Tibial nerve (tissue), 4 donors: ENCODE measurements around the gene GAL3ST3. TPM values are rescaled to one million over a fixed set of nuclear protein-coding genes. Genes with fewer than 3 reads are reported as not detected.

ENCODE experiments used
- DNase-seq, 2 donors: peaks; one replicate each; pipeline ENCODE4 v3.0.0-alpha.2; 2019; ENCODE audit warnings: low spot score in 2 of 2
- H3K27ac ChIP-seq, 4 donors: fragments of 200-600 bp; sonication (generic) in 3 of 4; one replicate each; pipeline ENCODE4 v1.5.1; 2017 to 2019; ENCODE audit warnings: mild to moderate bottlenecking in 1 of 4
- H3K27me3 ChIP-seq, 2 donors: fragments of 200-600 bp; sonication (generic) in 1 of 2; one replicate each; pipeline versions ENCODE4 v1.5.1 to v1.6.0; 2017 to 2019
- H3K36me3 ChIP-seq, 3 donors: fragments of 200-600 bp; sonication (generic); one replicate each; pipeline ENCODE4 v1.5.1; 2018 to 2019
- H3K4me1 ChIP-seq, 4 donors: fragments of 200-600 bp; sonication (generic) in 3 of 4; one replicate each; pipeline ENCODE4 v1.5.1; 2017 to 2019
- H3K4me3 ChIP-seq, 4 donors: fragments of 200-600 bp; sonication (generic) in 3 of 4; one replicate each; pipeline ENCODE4 v1.5.1; 2017 to 2019; ENCODE audit warnings: mild to moderate bottlenecking in 1 of 4, moderate library complexity in 1 of 4
- H3K9me3 ChIP-seq, 4 donors: fragments of 200-600 bp; sonication (generic) in 3 of 4; one replicate each; pipeline ENCODE4 v1.5.1; 2017 to 2019
- CTCF ChIP-seq, 5 experiments: fragments of 200-600 bp in 3 of 5; fragments of 450-650 bp in 2 of 5; sonication (generic) in 3 of 5; IDR thresholded peaks; one replicate each; pipeline ENCODE4 v1.5.1; 2016 to 2019; ENCODE audit warnings: antibody characterized with exemption in 5 of 5, mild to moderate bottlenecking in 3 of 5, moderate library complexity in 2 of 5
- EP300 ChIP-seq, 2 donors: sonication (generic); formaldehyde crosslinking; IDR thresholded peaks; one replicate each; pipeline ENCODE4 v1.6.1; 2017; ENCODE audit warnings: antibody characterized with exemption in 2 of 2, mild to moderate bottlenecking in 1 of 2
- POLR2A ChIP-seq, 2 donors: fragments of 450-650 bp; IDR thresholded peaks; one replicate each; pipeline ENCODE4 v1.6.1; 2017; ENCODE audit warnings: antibody characterized with exemption in 2 of 2, mild to moderate bottlenecking in 2 of 2, moderate library complexity in 2 of 2
- WGBS, 2 donors: methylation state at CpG; one replicate each; pipeline ENCODE4 v1.1.5; 2018; 5-methylcytosine and 5-hydroxymethylcytosine counted together
- total RNA-seq, 4 donors: library from RNA; depleted of rRNA; stranded (reverse); fragments of >200 nt; gene quantifications; one replicate each; pipeline ENCODE4 v1.1.0, GENCODE V29; 2016

Gene GAL3ST3
- total RNA-seq, 4 donors from 2014 or later: not detected

- no peak overlapping the region for H3K27ac ChIP-seq
- 55 to 72% methylated on average over 3 to 5 of the region's 5 CpGs for WGBS, 2 donors
- no peak for DNase-seq
Measured at GRCh38 chr11:66007201-66007634, 41.7 kb downstream of the GAL3ST3 start.

GRCh38 chr11:66006891-66007176 lies 42.1 kb downstream of the GAL3ST3 start:
- H3K36me3 ChIP-seq: peaks cover 0 to 20% (median 0%) of the 10 kb centered on the region in 3 donors
- H3K27ac ChIP-seq: no peak overlapping the region
- WGBS, 2 donors: 70 to 90% methylated on average over 3 to 4 of the region's 4 CpGs
- peaks cover 0 to 19% (median 11%) of the 10 kb centered on the region in 4 donors for H3K4me1 ChIP-seq
- peaks cover 0 to 2% of the 10 kb centered on the region in 2 donors for H3K27me3 ChIP-seq
- no peak overlapping the region for H3K4me3 ChIP-seq
- TF ChIP-seq POLR2A (IDR thresholded peaks at IDR 0.05): no peak
- no peak for TF ChIP-seq EP300 (IDR thresholded peaks at IDR 0.05)
- TF ChIP-seq CTCF (IDR thresholded peaks at IDR 0.05): no peak
- no peak for DNase-seq
- H3K9me3 ChIP-seq: no peaks in the 10 kb centered on the region

More at GRCh38 chr11:66007201-66007634, 41.7 kb downstream of the GAL3ST3 start:
- no peak overlapping the region for H3K4me3 ChIP-seq
- H3K27me3 ChIP-seq: peaks cover 0 to 6% of the 10 kb centered on the region in 2 donors
- H3K36me3 ChIP-seq: peaks cover 0 to 20% (median 0%) of the 10 kb centered on the region in 3 donors
- TF ChIP-seq EP300 (IDR thresholded peaks at IDR 0.05) (no peak), CTCF (IDR thresholded peaks at IDR 0.05) (no peak), POLR2A (IDR thresholded peaks at IDR 0.05) (no peak)
- peaks cover 0 to 22% (median 15%) of the 10 kb centered on the region in 4 donors for H3K4me1 ChIP-seq
- no peaks in the 10 kb centered on the region for H3K9me3 ChIP-seq

GRCh38 chr11:66006134-66006890 lies 42.6 kb downstream of the GAL3ST3 start:
- WGBS, 2 donors: 76 to 82% methylated on average over 13 of the region's 13 CpGs
- no peak for TF ChIP-seq CTCF (IDR thresholded peaks at IDR 0.05)
- H3K27ac ChIP-seq: no peak overlapping the region

GRCh38 chr11:66004186-66004585 lies 44.8 kb downstream of the GAL3ST3 start:
- Histone ChIP-seq H3K36me3 (peaks cover 0 to 32% (median 5%) of the 10 kb centered on the region in 3 donors), H3K27me3 (no peaks in the 10 kb centered on the region), H3K4me1 (peaks cover 0 to 29% (median 16%) of the 10 kb centered on the region in 4 donors), H3K27ac (no peak overlapping the region), H3K4me3 (no peak overlapping the region), H3K9me3 (no peaks in the 10 kb centered on the region)
- 80 to 88% methylated on average over 4 of the region's 4 CpGs for WGBS, 2 donors
- no peak for TF ChIP-seq CTCF (IDR thresholded peaks at IDR 0.05)
- TF ChIP-seq POLR2A (IDR thresholded peaks at IDR 0.05): no peak
- TF ChIP-seq EP300 (IDR thresholded peaks at IDR 0.05): no peak
- no peak for DNase-seq

More at GRCh38 chr11:66006134-66006890, 42.6 kb downstream of the GAL3ST3 start:
- H3K9me3 ChIP-seq: no peaks in the 10 kb centered on the region
- H3K36me3 ChIP-seq: peaks cover 0 to 20% (median 0%) of the 10 kb centered on the region in 3 donors
- H3K4me1 ChIP-seq: peaks cover 0 to 13% (median 9%) of the 10 kb centered on the region in 4 donors
- no peaks in the 10 kb centered on the region for H3K27me3 ChIP-seq
- no peak overlapping the region for H3K4me3 ChIP-seq
- no peak for DNase-seq

- no peak for DNase-seq
- H3K36me3 ChIP-seq: peaks cover 0 to 41% (median 12%) of the 10 kb centered on the region in 3 donors
Measured at GRCh38 chr11:66003291-66003690, 45.7 kb downstream of the GAL3ST3 start.

More at GRCh38 chr11:66003291-66003690, 45.7 kb downstream of the GAL3ST3 start:
- TF ChIP-seq EP300 (IDR thresholded peaks at IDR 0.05): no peak
- no peak for TF ChIP-seq CTCF (IDR thresholded peaks at IDR 0.05)
- TF ChIP-seq POLR2A (IDR thresholded peaks at IDR 0.05): no peak
- Histone ChIP-seq H3K27ac (peak overlapping the region in 3 of 4 donors; percentile 89 to 96 (median 91)), H3K27me3 (no peaks in the 10 kb centered on the region), H3K9me3 (no peaks in the 10 kb centered on the region), H3K4me1 (peaks cover 0 to 29% (median 16%) of the 10 kb centered on the region in 4 donors), H3K4me3 (peak overlapping the region; percentile 68 to 83 (median 75))
- 82 to 85% methylated on average over 6 of the region's 6 CpGs for WGBS, 2 donors
